Stimulated activated CD4-positive, alpha-beta T cell treated with anti-CD3 and anti-CD28 coated beads, Interleukin-15, amount 100 ng/mL, for 24 hours (primary cell): ENCODE results near the gene NALCN.
A peak's percentile ranks its signal among the peaks of the same experiment; 100 is the strongest.

Experiments
- DNase-seq: peaks from one replicate; pipeline ENCODE4 v3.0.0-alpha.2; 2020

The NALCN gene

DNA sequence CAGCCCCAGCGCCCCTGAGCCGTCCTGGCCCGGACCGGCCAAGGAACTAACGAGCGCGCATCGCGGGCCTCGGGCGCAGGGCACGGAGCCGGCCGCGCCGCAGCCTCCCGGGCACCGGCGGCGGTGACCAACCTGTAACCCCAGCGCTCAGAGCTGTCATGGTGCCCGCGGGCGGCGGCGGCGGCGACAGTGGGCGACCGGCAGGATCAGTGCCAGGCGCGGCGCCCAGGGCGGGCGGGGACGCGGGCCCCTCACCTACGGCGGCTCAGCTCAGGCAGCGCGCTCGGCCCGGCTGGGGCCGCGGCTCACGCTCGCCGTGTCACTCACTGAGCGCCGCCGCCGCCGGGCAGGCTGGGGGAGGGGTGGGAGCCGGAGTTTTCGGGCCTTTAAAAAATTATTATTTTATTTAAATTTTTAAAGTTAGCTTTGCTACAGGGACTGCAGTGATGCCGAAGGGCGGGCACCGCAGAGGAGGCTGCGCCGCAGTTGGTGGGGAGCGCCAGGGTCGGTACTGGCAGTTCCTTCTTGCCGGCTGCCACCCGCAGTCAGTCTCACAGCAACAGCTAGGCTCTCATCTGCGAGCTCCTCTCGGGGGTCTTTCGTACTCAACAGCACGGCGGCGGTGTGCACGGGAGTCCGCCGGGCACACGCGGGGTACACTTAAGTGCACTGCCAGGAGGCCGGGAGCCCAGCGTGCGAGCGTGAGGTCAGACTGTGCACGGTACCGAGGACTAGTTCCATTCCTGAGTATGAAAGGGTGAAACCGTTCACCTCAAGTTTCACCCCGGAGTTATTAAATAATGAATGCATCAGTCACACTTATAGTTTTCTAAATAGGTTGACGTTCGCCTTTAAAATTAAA lies at the start of gene NALCN:
Gene NALCN, minus strand, starts transcription at position 328 of the 862 bp plus-strand sequence. CDS start 17,382 bp downstream, outside the sequence.
- peak; percentile 20 for DNase-seq

DNA sequence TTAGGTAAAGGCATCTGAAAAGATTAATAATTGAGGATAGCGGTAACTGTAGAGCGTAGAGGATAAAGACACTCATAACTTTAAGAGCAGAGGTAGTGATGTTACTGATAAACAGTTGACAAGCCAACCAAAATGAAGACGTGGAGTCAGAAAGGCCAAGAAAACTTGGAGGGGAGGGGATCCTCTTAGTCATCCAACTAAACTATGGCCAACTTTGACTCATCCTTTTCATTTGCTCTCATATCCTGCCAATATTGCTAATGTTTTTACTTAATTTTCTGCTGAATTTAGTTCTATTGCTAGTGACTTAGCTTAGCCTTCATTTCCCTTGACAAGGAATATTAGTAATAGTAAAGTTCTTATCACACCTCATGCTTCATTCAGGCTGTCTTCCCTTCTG lies 49.6 kb upstream of the NALCN start:
- no peak for DNase-seq

DNA sequence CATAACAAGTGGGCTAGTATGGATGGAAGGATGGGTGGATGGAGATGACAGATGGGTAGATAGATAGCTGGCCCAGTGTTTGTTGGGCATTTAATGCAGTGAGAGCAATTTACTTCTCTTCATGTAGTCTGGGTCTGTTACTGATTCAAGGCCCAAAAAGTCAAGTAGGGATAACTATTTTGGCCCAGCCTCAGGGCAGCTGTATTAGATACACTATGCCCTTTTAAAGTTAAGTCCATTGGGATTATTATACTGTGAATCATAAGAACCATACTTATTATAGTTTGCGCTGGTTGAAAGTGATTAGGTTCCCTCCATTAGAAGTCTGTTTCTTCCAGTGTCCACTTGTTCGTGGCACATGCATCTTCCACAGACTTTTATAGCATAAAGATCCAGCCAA lies 40.9 kb upstream of the NALCN start:
- DNase-seq: no peak

DNA sequence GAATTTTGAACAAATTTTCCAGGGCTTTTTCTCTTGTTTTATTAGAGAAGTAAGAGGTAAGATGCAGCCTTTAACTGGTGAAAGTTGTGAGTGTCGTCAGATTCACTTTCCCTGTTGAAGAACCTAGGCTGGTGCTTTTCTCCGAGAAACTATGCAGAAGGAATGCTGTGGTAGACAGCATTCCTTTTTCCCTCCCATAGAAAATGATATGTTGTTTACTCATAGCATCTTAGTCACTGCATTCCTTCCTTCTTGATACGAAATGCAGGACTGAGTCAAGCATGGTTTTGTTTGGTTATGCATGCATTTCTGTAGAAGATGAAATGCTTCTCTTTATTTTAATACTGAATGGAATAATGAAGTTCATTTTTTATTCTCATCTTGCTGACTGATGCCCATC lies 39.6 kb upstream of the NALCN start:
- no peak for DNase-seq

DNA sequence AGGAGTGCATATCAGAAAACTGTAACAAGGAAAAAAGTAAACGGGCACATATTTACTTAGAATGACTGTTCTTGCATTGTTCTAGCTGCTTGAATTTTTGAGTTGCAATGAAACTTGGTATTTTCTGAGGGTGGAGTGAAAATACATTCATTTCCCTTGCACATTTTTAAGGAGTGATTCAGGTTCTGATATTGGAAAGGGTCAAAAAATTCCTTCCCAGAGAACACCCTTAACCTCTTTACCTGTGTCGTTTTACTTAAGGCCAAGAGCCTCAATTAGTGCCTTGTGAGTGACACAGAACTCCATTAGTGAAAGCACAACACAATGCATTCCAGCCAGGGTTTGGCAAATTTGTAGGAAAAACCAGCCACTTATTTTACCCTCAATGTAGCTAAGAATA lies 38.5 kb upstream of the NALCN start:
- no peak for DNase-seq

DNA sequence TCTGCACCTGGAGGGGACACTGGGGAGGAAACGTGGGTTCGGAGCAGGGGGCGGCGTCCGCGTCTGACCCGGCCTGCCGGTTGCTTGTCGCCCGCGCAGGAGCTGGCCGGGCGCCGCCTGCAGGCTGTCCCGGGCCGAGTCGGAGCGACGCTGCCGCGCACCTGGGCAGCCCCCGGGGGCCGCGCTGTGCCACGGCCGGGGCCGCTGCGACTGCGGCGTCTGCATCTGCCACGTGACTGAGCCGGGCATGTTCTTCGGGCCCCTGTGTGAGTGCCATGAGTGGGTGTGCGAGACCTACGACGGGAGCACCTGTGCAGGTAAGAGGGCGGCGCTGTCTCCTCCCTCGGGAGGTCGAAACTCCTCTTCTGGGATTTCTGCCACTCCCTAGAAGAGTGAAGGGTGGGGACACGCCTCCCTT lies 37.5 kb upstream of the NALCN start:
- no peak for DNase-seq

DNA sequence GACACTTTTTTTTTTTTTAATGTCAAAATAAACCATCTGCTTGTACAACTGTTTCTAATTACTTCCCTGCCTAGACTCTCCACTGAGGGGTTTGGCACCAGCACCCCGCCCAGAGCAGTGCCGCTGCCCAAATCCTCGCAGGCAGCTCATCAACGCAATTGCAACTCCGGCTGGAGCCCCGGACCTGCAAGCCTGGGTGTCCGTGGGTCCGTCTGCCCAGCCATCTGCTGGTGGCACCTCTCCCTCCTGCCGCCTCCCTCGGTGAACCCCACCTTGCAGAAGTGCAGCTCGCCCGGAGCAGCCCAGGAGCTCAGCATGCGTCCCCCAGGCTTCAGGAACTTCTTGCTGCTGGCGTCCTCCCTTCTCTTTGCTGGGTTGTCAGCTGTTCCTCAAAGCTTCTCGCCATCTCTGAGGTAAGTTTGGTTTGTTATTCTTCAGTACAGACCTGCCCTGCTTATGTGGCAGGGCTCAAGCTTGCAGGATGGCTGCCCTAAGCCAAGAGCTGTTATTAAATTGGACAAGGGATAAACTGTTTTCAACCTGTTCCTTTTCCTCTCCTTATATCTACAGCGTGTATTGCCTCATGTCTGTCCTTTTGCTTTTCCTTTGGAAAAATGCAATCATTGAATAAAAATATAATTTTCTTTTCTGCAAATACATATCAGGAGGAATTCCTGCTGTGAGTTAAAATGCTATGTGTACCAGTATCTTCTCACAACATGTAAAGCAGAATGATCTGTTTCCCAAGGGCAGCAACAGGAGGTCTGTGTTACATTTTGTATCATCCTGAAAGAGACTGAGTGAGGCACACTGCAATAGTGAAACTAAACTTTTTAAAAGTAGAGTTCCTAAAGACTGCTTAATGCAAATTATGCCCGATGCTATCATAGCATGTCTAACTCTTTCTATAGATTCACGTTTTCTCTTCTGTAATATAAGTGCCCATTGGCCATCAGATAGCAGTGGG lies 36.5 kb upstream of the NALCN start, which contains the start of gene ITGBL1:
Gene ITGBL1, plus strand, starts transcription at position 157 of the 967 bp plus-strand sequence. Its CDS starts 159 bp downstream, at position 316.
- no peak for DNase-seq

DNA sequence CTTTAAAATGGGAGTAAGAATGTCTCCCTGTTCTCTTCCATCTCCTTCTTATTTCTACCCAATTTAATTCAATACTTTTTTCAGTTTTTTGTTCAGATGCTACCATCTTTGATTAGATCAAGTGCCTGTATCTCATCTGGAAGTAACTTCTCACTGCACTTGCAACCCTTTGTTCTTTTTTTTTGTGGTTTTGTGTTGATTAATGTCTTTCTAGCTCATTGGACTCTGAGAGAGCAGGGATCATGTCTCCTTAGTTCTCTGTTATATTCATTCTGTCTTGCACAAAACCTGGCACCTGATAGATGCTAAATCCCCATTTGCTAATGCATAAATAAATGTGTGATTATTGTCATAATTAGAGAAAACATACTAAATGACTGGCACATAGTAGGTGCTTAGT lies 35.3 kb upstream of the NALCN start:
- no peak for DNase-seq

DNA sequence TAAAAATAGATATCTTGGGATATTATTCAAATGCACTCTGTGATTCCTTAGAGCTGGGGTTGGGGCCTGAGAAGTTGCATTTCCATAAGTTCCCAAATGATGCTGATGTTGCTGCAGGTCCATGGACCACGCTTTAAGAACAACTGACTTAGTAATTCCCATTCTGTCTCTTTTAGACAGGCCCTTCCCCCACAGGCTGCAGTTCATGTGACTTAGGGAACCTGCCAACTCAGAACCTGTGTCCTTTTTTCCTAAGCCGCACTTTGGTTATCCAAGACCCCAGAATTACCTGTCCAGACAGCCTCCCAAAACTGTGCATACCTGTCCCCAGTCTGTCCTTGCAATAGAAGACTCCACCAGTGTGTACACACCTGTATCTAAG lies 34.4 kb upstream of the NALCN start:
- DNase-seq: no peak

DNA sequence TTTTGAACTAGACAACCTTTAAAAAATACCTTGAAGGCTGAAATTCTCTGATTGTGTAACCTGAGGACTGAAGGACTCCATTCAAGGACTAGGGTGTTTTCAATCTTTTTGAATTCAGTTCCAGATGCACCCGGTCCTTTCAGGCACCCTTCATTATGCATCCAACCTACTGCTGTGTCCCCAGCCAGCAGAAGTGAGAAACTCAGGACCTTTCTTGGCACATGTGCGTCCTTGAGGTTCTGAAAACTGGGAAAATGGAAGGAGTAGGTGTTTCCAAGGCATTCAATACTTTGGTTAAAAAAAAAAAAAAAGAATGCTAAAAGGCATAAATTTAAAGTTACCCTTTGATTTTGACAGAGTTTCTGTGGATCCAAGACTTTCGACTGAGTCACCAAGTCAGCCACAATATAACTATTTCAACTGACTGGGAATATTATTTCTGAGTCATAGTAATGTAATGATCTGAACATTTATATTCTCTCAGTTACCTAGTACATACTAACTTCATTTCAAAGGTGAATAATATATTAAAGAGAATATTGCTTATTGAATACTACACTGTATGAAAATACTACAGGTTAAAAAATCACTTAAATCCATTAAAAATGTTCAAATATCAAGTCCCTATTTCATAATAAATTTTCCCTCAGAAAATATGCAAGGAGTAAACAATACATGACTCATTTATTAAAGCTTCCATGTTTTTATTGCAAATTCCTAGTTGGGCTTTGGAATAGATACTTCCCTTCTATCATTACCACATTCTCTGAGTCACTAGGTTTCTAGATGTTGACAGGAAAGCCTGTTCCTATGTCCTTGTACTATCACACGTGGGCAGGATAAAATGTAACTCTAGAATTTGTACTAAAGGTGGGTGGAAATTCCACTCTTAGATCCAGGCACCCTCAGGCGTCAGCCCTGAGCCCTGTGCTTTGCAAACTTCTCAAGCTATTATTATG lies 33.8 kb upstream of the NALCN start:
- no peak for DNase-seq

DNA sequence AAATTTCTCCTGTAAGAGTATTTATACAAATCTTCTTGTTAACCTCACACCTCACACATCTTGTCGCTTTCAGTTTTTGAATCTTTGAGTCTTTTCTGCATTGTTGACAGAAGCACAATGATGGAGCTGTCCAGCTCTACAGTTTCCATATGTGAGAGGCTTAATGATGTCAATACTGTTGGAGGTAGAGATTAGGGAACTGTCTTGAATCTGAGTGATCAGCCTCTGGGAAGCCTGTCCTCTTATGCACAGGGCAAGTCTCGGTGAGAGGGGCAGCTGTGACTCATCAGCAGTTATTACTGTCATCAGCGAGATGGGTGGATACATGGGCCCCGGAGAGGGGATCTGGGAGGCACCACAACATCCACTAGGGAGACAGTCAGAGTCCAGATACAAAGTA lies 31.5 kb upstream of the NALCN start:
- no peak for DNase-seq

DNA sequence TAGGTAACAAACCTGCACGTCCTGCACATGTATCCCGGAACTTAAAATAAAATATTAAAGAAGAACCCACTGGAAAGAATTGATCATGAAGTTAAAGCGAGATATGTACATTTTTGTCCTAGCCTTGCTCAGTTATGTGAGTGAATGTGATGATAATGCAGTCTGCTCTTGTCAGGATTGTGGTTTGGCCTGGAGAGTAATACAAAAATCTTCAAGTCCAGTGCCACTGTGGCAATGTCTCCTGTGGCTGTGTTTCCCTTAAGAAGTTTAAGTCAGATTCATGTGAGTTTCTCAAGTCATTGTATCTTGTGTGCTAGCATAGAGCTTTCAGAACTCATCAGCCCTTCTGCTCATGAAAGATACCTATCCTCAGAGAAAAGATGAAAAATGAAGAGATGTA lies 18.2 kb upstream of the NALCN start:
- no peak for DNase-seq

DNA sequence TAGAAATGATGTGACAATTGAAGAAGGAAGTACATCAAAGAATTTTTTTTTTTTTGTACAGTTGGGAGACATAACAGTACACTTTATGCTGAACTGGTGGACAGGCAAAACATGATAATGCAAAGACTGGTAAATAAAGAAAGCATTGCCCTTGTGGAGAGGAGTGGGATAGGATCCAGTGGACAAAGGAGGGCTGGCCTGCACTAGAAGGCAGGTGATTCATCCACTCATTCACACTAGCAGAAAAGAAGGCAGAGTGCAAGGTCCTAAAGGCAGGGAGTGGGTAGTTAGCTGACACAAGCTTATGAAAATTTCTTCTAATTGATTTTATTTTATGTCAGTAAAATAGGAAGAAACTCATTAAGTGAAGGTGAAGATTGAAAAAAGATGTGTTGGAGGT lies 17.6 kb upstream of the NALCN start:
- no peak for DNase-seq

DNA sequence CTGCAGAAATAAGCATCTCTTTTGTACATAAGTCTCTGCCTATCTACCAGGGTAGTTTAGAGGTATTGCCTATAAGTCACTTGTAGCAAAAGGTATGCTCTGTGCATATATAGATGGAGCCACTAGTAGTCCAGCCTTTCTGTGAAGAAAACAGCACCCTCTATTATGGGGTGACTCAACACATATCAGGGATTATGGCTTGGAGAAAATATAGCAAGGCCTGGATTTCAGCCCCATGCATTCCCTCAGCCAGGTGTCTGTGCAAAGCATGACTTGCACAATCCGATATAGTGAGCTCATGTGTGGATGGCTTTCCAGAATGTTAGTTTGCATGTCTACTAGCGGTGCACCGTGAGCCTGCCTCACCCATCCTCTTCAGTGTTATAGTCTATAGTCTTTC lies 13.4 kb upstream of the NALCN start:
- DNase-seq: no peak

DNA sequence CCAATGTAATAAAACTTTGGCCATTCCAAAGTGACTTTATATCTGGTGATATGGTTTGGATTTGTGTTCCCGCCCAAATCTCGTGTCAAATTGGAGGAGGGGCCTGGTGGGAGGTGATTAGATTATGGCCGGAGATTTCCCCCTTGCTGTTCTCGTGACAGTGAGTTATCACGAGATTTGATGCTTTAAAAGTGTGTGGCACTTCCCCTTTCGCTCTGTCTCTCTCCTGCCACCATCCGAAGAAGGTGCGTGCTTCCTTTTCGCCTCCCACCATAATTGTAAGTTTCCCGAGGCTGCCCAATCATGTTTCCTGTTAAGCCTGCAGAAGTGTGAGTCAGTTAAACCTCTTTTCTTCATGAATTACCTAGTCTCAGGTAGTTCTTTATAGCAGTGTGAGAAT lies 9.3 kb upstream of the NALCN start:
- no peak for DNase-seq

DNA sequence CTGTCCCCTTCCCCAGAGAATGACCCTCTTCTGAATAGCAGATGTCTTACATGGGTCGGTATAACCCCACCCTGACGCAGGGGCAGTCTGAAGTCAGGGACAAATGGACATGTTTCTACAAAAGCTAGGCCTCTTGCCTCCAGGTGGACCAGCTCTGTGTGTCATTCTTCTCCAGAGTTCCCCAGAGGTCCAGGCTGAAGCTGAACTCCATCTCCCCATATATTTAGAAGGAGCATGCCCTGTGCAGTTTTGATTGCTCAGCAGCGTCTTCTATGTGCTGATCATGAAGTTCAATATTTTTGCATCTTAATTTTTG lies 8.8 kb upstream of the NALCN start:
- DNase-seq: no peak

DNA sequence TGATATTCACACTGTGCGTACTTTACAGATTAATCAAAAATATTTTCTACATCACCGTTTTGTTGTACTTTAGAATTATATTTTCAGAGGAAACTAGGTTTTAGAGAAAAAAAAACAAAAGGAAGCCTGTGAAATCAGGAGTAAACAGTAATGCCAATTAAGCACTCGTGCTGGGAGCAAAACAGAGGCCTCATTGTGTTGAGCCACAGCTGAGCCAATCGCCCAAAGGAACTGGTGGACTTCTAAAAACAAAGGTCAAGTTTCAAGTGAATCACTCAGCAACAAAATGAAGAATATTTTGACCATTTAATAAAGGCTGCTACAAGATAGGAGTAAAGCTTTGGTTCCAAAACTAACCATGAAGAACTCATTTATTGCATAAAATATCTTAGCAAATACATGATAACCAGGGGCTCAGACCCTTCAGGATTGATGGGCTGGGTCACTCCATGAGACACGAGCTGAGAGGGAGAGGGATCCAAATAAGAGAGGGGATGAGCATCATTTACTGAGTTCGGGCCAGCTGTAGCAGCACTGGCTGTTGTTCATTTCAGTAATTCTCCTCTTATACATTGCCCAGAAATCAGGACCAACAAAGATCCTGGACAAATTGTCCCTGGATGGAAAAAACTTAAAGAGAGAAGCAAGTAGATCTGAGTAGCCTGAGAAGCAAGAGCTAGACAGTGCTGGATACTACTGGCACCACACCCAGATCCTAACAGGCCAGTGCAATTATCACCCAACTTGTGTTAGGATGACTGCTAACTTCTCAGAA lies 8.3 kb upstream of the NALCN start:
- no peak for DNase-seq

DNA sequence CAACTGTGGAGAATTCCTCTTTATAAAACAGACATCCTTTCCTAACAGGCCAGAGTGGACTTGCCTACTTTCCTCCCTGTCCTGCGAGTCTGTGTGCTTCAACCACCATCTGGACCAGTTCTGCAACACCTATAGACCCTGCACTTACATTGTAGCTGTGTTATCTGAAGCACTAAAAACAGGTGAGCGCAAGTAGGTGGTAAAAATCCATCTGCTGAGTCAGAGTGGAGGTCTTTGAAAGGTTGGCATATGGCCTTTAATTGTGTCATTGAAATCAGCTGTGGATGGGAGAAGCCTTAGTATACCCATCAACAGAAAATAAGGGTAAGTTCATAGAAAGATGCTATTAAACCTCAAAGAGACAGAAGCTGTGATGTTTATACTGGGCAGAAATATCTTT lies 7.6 kb upstream of the NALCN start:
- DNase-seq: no peak

DNA sequence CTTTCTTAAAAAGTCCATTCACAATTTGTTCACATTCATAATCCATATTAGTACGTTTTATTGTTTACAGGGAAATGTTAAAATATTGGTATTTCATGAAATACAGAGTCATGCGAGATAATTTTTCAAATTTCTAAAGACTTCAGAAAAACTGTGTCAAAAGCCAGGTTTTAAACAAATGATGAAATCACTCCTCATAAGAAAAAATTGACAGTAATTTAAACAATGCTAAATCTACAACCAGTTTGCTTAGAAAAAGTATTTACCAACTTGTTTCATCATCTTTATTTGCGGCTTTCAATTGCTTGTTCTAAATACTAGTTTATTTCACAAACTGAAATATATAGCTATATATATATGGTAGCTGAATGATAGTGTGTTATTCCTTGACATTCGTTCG lies 1.2 kb upstream of the NALCN start:
- no peak for DNase-seq

DNA sequence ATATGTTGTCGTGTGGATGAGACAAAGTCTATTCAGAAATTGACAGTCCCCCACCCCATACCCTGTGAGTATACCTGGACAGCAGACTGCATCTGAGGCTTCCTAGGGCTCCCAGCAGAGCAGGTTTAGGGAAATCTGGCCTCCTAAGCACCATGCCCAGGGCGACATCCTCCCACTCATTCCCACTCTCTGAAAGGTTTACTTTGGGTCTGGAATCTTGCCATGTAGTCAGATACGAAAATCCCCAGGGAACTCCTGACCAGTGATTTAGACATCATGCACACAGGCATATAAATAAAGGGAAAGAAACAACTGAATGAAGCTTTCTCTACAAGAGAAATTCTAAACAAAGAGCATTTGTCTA lies 717 bp upstream of the NALCN start:
- DNase-seq: no peak

DNA sequence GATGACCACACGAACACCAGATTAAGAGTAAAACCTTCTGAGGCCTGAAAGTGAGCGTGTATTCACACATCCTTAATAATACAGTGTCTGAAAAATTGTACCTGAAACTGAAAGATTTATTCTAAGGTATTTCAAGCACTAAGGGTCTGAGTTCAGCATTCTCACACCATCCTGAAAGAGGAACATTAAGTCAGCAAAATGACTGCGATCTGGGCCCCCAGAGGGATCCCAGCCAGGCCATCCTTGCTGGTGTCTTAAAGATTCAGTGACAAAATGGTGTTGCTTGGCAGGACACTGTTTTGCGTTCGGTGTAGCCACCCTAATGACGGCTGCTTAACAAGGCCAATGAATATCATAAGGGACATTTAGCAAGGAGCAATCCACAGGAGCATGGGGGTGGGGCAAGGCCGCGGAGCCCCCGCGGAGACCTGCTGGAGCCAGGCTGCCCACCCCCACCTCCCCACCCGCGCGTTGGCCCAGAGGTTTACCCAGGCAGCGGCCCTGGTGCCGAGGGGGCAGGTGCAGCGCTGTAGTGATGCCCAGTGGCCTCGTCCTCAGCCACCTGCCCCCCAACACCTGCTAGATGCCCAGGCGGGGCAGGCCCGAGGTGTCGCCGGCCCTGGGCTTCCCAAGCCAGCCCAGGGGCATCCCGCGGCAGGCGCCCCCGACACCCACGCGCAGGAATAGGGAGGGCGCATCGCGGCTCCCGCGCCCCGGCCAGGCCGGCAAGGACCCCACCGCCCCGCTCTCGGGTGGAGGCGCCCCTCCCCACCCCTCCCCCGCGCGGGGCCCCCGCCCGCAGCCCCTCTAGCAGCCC lies 742 bp downstream of the NALCN start:
- no peak for DNase-seq
